ENCODE measurements around the gene LPP. TPM values are rescaled to one million over a fixed set of nuclear protein-coding genes. Genes with fewer than 3 reads are reported as not detected.

Gene LPP
- total RNA-seq, 4 donors from 2014 or later: 109 to 170 (median 132) TPM

DNA sequence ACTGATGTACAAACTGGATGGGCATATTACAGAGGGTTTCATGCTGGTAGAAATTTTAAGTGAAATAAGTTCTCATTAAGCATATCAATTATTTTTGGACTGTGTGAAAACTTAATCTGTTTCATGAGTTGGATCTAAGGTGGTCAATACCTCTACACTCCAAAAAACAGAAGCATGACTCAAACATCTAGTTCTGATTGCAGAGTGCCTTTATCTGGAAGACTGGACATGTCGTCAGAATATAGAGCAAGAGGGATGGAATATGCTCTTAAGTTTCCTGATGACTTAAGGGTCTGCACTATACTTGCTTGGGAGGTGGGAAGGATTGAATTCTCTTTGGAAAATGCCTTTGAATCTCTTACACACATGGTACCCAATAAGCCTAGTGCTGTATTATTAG is 138.3 kb downstream of the LPP start:
- Histone ChIP-seq H3K4me3 (no peak overlapping the region), H3K27ac (peak overlapping the region in 1 of 4 donors; percentile 46), H3K36me3 (no peaks in the 10 kb centered on the region), H3K4me1 (peaks cover 0 to 36% (median 4%) of the 10 kb centered on the region in 4 donors), H3K9me3 (no peaks in the 10 kb centered on the region), H3K27me3 (no peaks in the 10 kb centered on the region)
- DNase-seq: no peak
- no peak for TF ChIP-seq POLR2A (IDR thresholded peaks at IDR 0.05)
- TF ChIP-seq, protein P1, sequence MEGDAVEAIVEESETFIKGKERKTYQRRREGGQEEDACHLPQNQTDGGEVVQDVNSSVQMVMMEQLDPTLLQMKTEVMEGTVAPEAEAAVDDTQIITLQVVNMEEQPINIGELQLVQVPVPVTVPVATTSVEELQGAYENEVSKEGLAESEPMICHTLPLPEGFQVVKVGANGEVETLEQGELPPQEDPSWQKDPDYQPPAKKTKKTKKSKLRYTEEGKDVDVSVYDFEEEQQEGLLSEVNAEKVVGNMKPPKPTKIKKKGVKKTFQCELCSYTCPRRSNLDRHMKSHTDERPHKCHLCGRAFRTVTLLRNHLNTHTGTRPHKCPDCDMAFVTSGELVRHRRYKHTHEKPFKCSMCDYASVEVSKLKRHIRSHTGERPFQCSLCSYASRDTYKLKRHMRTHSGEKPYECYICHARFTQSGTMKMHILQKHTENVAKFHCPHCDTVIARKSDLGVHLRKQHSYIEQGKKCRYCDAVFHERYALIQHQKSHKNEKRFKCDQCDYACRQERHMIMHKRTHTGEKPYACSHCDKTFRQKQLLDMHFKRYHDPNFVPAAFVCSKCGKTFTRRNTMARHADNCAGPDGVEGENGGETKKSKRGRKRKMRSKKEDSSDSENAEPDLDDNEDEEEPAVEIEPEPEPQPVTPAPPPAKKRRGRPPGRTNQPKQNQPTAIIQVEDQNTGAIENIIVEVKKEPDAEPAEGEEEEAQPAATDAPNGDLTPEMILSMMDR (IDR thresholded peaks at IDR 0.05): no peak

DNA sequence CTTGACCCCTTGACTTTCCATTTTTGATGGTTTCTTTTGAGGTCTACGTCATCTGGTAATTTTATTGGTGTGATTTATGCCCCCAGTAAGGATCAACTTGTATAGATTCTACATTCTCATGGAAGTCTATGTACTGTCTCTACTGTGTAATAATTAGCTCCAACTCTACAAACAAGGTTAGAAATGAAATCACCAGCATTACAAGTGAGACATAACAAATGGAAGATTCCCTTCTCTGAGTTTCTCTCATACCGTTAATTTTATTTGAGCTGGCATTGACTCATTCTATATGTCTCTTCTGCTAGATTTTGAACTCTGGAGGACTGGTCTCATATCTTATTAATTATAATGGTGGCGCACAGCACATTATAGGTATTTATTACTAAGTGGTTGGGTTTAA is 138.9 kb downstream of the LPP start:
- Histone ChIP-seq H3K4me1 (peaks cover 0 to 41% (median 4%) of the 10 kb centered on the region in 4 donors), H3K36me3 (no peaks in the 10 kb centered on the region), H3K4me3 (no peak overlapping the region), H3K27ac (no peak overlapping the region), H3K27me3 (no peaks in the 10 kb centered on the region), H3K9me3 (no peaks in the 10 kb centered on the region)
- DNase-seq: no peak
- TF ChIP-seq, protein P1 (IDR thresholded peaks at IDR 0.05): no peak
- no peak for TF ChIP-seq POLR2A (IDR thresholded peaks at IDR 0.05)

DNA sequence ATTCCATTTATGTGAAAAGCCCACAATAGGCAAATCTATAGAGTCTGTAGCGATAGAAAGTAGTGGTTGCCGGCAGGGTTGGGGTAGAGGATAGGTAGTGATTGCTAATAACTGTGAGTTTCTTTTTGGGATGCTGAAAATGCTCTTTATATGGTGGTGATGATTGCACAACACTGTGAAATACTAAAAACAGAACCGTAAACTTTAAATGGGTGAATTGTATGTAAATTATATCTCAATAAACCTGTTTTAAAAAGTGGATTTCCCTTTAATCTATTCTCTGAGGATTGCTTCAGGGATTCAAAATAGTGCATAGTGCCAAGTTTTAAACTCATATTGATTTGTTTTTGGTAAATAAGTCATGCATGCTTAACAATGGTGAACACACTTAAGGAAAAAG is 140.2 kb downstream of the LPP start:
- Histone ChIP-seq H3K4me3 (no peak overlapping the region), H3K4me1 (peaks cover 0 to 54% (median 4%) of the 10 kb centered on the region in 4 donors), H3K36me3 (no peaks in the 10 kb centered on the region), H3K9me3 (no peaks in the 10 kb centered on the region), H3K27me3 (no peaks in the 10 kb centered on the region), H3K27ac (peak overlapping the region in 2 of 4 donors; percentile 9 to 76)
- no peak for DNase-seq
- TF ChIP-seq, protein P1 (IDR thresholded peaks at IDR 0.05): no peak
- TF ChIP-seq POLR2A (IDR thresholded peaks at IDR 0.05): no peak

DNA sequence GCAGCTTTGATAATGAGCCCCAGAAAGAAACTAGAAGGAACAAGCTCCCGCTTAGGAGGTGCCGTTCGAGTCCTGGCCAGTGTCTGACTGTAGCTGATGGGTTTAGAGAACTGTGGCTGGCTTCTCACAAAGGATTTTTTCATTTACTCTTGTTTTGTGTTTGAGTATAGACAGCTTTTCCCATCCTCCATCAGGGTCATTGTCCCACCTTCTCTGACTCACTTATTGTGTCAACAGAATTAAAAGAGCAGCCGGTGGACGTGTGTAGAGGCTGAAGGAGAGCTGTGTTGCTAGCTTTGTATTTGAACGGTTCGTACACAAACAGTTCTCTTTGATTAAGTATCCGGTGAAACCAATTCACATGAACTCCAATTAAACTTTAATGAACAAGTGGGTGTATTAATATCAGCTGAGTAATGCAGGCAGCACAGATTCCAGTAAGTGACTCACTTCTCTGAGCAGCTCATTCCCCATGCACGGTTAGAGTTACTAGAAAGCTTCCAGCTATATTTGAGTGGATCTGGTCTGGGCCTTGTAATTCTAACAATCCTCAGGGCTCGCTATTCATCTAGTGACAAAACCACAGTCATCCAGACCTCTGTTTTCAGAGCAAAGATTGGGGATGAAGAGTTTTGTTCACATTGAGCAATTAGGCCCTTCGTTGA is 141.0 kb downstream of the LPP start:
- Histone ChIP-seq H3K4me3 (no peak overlapping the region), H3K27ac (peak overlapping the region; percentile 11 to 80 (median 50)), H3K9me3 (no peaks in the 10 kb centered on the region), H3K4me1 (peaks cover 0 to 60% (median 4%) of the 10 kb centered on the region in 4 donors), H3K27me3 (no peaks in the 10 kb centered on the region), H3K36me3 (no peaks in the 10 kb centered on the region)
- no peak for TF ChIP-seq POLR2A (IDR thresholded peaks at IDR 0.05)
- TF ChIP-seq, protein P1 (IDR thresholded peaks at IDR 0.05): no peak
- DNase-seq: no peak

DNA sequence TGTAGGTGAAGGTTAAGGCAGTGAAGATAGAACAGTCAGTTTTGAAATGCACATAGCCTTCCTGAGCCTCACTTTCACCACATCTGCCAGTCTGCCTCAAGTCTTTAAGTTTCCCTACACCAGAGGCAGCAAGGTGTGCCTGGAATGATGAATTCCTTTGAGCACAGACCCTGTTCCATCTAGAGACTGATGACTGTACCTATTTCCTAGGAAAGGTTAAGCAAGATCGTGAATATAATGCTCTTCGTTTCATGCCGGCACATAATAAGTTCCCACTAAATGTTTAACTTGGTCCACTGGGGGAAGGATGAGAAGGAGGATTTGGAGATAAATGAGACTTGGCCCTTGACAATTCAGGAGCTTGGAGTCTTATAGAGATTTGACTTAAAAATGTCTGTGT is 141.9 kb downstream of the LPP start:
- Histone ChIP-seq H3K27me3 (no peaks in the 10 kb centered on the region), H3K36me3 (no peaks in the 10 kb centered on the region), H3K9me3 (no peaks in the 10 kb centered on the region), H3K4me1 (peaks cover 0 to 60% (median 4%) of the 10 kb centered on the region in 4 donors), H3K27ac (peak overlapping the region; percentile 11 to 80 (median 50)), H3K4me3 (no peak overlapping the region)
- TF ChIP-seq, protein P1 (IDR thresholded peaks at IDR 0.05): no peak
- no peak for TF ChIP-seq POLR2A (IDR thresholded peaks at IDR 0.05)
- DNase-seq: no peak

Measured in Peyer's patch (tissue), 4 donors.